GM23338 (cell line): ENCODE measurements around the gene LRP1B. TPM values are rescaled to one million over a fixed set of nuclear protein-coding genes. Genes with fewer than 3 reads are reported as not detected.

Experiments
- ATAC-seq: fragments of 200-7000 bp; cut with Tn5 transposase; 3 replicates; pipeline ENCODE4 v1.9.1; 2020
- DNase-seq: peaks from one replicate; pipeline ENCODE4 v3.0.0-alpha.2; 2015; ENCODE audit warnings: low spot score
- H2AFZ ChIP-seq: fragments of 200-600 bp; sonication (generic); 2 replicates; pipeline ENCODE4 v1.8.0; 2016; ENCODE audit warnings: antibody characterized with exemption, mild to moderate bottlenecking, moderate library complexity
- H3F3A ChIP-seq: fragments of 200-600 bp; sonication (generic); replicated peaks from 2 replicates; pipeline ENCODE4 v1.8.0; 2017; ENCODE audit warnings: antibody characterized with exemption, mixed run types, low read depth
- H3K27ac ChIP-seq: fragments of 200-600 bp; sonication (generic); 2 replicates; pipeline ENCODE4 v1.6.1; 2016; ENCODE audit warnings: low read depth
- H3K27me3 ChIP-seq: fragments of 200-600 bp; sonication (generic); 2 replicates; pipeline ENCODE4 v1.8.0; 2016; ENCODE audit warnings: mild to moderate bottlenecking, mixed run types, moderate library complexity; ENCODE audit not compliant: insufficient read depth
- H3K36me3 ChIP-seq: fragments of 200-600 bp; sonication (generic); 2 replicates; pipeline ENCODE4 v1.8.0; 2016; ENCODE audit warnings: mild to moderate bottlenecking; ENCODE audit not compliant: insufficient read depth
- H3K4me1 ChIP-seq: fragments of 200-600 bp; sonication (generic); 2 replicates; pipeline ENCODE4 v1.8.0; 2016; ENCODE audit warnings: mild to moderate bottlenecking, moderate library complexity; ENCODE audit not compliant: insufficient read depth
- H3K4me2 ChIP-seq: fragments of 200-600 bp; sonication (generic); 2 replicates; pipeline ENCODE4 v1.7.1; 2017; ENCODE audit warnings: mixed run types
- H3K4me3 ChIP-seq: fragments of 200-600 bp; sonication (generic); 2 replicates; pipeline ENCODE4 v1.6.1; 2016; ENCODE audit warnings: mixed run types
- H3K79me2 ChIP-seq: fragments of 200-600 bp; sonication (generic); replicated peaks from 2 replicates; pipeline ENCODE4 v1.8.0; 2017; ENCODE audit warnings: mild to moderate bottlenecking; ENCODE audit not compliant: insufficient read depth
- H3K9me2 ChIP-seq: fragments of 200-600 bp; sonication (generic); 2 replicates; pipeline ENCODE4 v1.8.0; 2017; ENCODE audit not compliant: insufficient read depth
- H4K20me1 ChIP-seq: fragments of 200-600 bp; sonication (generic); replicated peaks from 2 replicates; pipeline ENCODE4 v1.8.0; 2017; ENCODE audit warnings: mild to moderate bottlenecking; ENCODE audit not compliant: insufficient read depth
- H3K27ac Mint-ChIP-seq: 2 replicates; pipeline ENCODE4 v1.8.0; 2020; ENCODE audit warnings: inconsistent platforms, mild to moderate bottlenecking, moderate library complexity, mixed read lengths
- H3K27me3 Mint-ChIP-seq: 3 replicates; pipeline ENCODE4 v1.8.0; 2022; ENCODE audit warnings: low read depth, mild to moderate bottlenecking, moderate library complexity, mixed read lengths, inconsistent platforms; ENCODE audit not compliant: insufficient read depth, poor library complexity
- H3K36me3 Mint-ChIP-seq: 3 replicates; pipeline ENCODE4 v1.8.0; 2021; ENCODE audit warnings: low read depth, mild to moderate bottlenecking, inconsistent platforms, moderate library complexity, mixed read lengths
- H3K4me1 Mint-ChIP-seq: 3 replicates; pipeline ENCODE4 v1.8.0; 2020; ENCODE audit warnings: mild to moderate bottlenecking, inconsistent platforms, mixed read lengths
- H3K4me3 Mint-ChIP-seq: 3 replicates; pipeline ENCODE4 v1.8.0; 2021; ENCODE audit warnings: moderate library complexity, mild to moderate bottlenecking, inconsistent platforms, mixed read lengths
- H3K9me3 Mint-ChIP-seq: 3 replicates; pipeline ENCODE4 v1.8.0; 2020; ENCODE audit warnings: moderate library complexity, mild to moderate bottlenecking, inconsistent platforms, mixed read lengths
- CREB1 ChIP-seq: fragments of 250-450 bp; sonication (Bioruptor Pico); IDR thresholded peaks from 2 replicates; pipeline ENCODE4 v1.5.0; 2020; ENCODE audit warnings: low read depth, mild to moderate bottlenecking, moderate library complexity
- ETS1 ChIP-seq: IDR thresholded peaks from 2 replicates; pipeline ENCODE4 v1.6.1; 2016; ENCODE audit warnings: antibody characterized with exemption
- EZH2 ChIP-seq: fragments of 200-600 bp; sonication (generic); IDR thresholded peaks from one replicate; pipeline ENCODE4 v1.8.0; 2017; ENCODE audit warnings: antibody characterized with exemption, mild to moderate bottlenecking, low read depth; ENCODE audit not compliant: unreplicated experiment
- EZH2phosphoT487 ChIP-seq: fragments of 200-600 bp; sonication (generic); IDR thresholded peaks from one replicate; pipeline ENCODE4 v1.8.1; 2018; ENCODE audit warnings: antibody characterized with exemption; ENCODE audit not compliant: unreplicated experiment
- JUNB ChIP-seq: IDR thresholded peaks from one replicate; pipeline ENCODE4 v1.6.1; 2016; ENCODE audit warnings: antibody characterized with exemption; ENCODE audit not compliant: unreplicated experiment
- NANOG ChIP-seq: IDR thresholded peaks from 2 replicates; pipeline ENCODE4 v1.6.1; 2016; ENCODE audit warnings: antibody characterized with exemption, borderline replicate concordance
- POLR2AphosphoS5 ChIP-seq: IDR thresholded peaks from 2 replicates; pipeline ENCODE4 v1.6.1; 2016; ENCODE audit warnings: antibody characterized with exemption, low read depth
- STAT1 ChIP-seq: IDR thresholded peaks from one replicate; pipeline ENCODE4 v1.6.1; 2016; ENCODE audit warnings: antibody characterized with exemption; ENCODE audit not compliant: unreplicated experiment
- ZNF114 ChIP-seq: fragments of 250-450 bp; sonication (Bioruptor Pico); IDR thresholded peaks from 2 replicates; pipeline ENCODE4 v1.5.0; 2020; ENCODE audit warnings: mild to moderate bottlenecking, moderate library complexity
- ZNF331 ChIP-seq: fragments of 250-450 bp; sonication (Bioruptor Pico); IDR thresholded peaks from 2 replicates; pipeline ENCODE4 v1.5.0; 2020; ENCODE audit warnings: low read depth, mild to moderate bottlenecking, moderate library complexity
- polyA plus RNA-seq: library from polyadenylated mRNA; unstranded; fragments of >200 nt; fragmentation: Nextera tagmentation; extraction: Ambion mirVana; gene quantifications from 2 replicates; pipeline ENCODE4 v1.2.1, GENCODE V29; 2016
- total RNA-seq: library from RNA; depleted of rRNA; stranded (reverse); fragments of >200 nt; shearing (Covaris generic); gene quantifications from 2 replicates; pipeline ENCODE4 v1.2.3, GENCODE V29; 2014
- TF ChIP-seq, protein P1 (sequence below), 2 experiments: fragments of 200-600 bp in 1 of 2; sonication (generic) in 1 of 2; conservative IDR thresholded peaks; 2 replicates each; pipeline versions ENCODE4 v1.5.1 to v1.6.1; 2016 to 2017; ENCODE audit warnings: antibody characterized with exemption in 2 of 2, low read depth in 2 of 2, mild to moderate bottlenecking in 2 of 2, moderate library complexity in 1 of 2
- TF ChIP-seq, protein P2 (sequence below): IDR thresholded peaks from one replicate; pipeline ENCODE4 v1.6.1; 2018; ENCODE audit warnings: antibody characterized with exemption; ENCODE audit not compliant: unreplicated experiment
- TF ChIP-seq, protein P3 (sequence below): fragments of 250-450 bp; sonication (Bioruptor Pico); IDR thresholded peaks from 2 replicates; pipeline ENCODE4 v1.5.0; 2020; ENCODE audit warnings: mild to moderate bottlenecking, moderate library complexity

The LRP1B gene
- total and polyA plus RNA-seq, 2 experiments from 2014 or later, result 0.15 to 0.97 TPM

DNA sequence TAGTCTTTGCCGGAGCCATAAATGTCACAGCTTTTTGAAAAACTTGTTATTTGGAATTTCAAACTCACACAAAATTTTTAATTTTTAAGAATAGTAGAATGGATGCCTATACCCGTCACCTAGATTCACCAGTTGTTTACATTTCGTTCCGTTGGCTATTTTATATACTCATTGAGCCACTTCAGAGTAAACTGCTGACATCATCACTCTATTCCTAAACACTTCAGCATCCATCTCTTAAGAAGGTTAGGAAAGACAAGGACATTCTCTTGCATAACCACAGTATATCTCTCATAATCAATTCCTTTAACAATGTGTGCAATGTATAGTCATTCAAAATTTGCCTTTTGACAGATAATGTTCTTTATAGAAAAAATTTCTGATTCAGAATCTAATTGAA, 1065.8 kb downstream of the LRP1B start:
- H3K4me1 ChIP-seq, result peaks cover 23% of the 10 kb centered on the region
- no peak overlapping the region for H2AFZ ChIP-seq
- no peak overlapping the region for H3K4me2 ChIP-seq
- Mint-ChIP-seq H3K4me1 (peaks cover 15% of the 10 kb centered on the region), H3K36me3 (no peaks in the 10 kb centered on the region), H3K4me3 (no peak overlapping the region), H3K9me3 (no peaks in the 10 kb centered on the region), H3K27me3 (no peaks in the 10 kb centered on the region), H3K27ac (no peak overlapping the region)
- H3K36me3 ChIP-seq, result no peaks in the 10 kb centered on the region
- no peaks in the 10 kb centered on the region for H3K79me2 ChIP-seq
- TF ChIP-seq STAT1 (no peak), EZH2 (no peak), ETS1 (no peak), JUNB (no peak), CREB1 (CRISPR knock-in tag) (no peak), EZH2phosphoT487 (no peak), ZNF331 (CRISPR knock-in tag) (no peak), NANOG (no peak), ZNF114 (CRISPR knock-in tag) (no peak), POLR2AphosphoS5 (no peak)
- TF ChIP-seq, protein P1, sequence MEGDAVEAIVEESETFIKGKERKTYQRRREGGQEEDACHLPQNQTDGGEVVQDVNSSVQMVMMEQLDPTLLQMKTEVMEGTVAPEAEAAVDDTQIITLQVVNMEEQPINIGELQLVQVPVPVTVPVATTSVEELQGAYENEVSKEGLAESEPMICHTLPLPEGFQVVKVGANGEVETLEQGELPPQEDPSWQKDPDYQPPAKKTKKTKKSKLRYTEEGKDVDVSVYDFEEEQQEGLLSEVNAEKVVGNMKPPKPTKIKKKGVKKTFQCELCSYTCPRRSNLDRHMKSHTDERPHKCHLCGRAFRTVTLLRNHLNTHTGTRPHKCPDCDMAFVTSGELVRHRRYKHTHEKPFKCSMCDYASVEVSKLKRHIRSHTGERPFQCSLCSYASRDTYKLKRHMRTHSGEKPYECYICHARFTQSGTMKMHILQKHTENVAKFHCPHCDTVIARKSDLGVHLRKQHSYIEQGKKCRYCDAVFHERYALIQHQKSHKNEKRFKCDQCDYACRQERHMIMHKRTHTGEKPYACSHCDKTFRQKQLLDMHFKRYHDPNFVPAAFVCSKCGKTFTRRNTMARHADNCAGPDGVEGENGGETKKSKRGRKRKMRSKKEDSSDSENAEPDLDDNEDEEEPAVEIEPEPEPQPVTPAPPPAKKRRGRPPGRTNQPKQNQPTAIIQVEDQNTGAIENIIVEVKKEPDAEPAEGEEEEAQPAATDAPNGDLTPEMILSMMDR (conservative IDR thresholded peaks at IDR 0.05; ENCODE audit: low read depth in 2 of 2), result no peak
- TF ChIP-seq, protein P2, sequence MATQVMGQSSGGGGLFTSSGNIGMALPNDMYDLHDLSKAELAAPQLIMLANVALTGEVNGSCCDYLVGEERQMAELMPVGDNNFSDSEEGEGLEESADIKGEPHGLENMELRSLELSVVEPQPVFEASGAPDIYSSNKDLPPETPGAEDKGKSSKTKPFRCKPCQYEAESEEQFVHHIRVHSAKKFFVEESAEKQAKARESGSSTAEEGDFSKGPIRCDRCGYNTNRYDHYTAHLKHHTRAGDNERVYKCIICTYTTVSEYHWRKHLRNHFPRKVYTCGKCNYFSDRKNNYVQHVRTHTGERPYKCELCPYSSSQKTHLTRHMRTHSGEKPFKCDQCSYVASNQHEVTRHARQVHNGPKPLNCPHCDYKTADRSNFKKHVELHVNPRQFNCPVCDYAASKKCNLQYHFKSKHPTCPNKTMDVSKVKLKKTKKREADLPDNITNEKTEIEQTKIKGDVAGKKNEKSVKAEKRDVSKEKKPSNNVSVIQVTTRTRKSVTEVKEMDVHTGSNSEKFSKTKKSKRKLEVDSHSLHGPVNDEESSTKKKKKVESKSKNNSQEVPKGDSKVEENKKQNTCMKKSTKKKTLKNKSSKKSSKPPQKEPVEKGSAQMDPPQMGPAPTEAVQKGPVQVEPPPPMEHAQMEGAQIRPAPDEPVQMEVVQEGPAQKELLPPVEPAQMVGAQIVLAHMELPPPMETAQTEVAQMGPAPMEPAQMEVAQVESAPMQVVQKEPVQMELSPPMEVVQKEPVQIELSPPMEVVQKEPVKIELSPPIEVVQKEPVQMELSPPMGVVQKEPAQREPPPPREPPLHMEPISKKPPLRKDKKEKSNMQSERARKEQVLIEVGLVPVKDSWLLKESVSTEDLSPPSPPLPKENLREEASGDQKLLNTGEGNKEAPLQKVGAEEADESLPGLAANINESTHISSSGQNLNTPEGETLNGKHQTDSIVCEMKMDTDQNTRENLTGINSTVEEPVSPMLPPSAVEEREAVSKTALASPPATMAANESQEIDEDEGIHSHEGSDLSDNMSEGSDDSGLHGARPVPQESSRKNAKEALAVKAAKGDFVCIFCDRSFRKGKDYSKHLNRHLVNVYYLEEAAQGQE, result no peak
- TF ChIP-seq, protein P3, sequence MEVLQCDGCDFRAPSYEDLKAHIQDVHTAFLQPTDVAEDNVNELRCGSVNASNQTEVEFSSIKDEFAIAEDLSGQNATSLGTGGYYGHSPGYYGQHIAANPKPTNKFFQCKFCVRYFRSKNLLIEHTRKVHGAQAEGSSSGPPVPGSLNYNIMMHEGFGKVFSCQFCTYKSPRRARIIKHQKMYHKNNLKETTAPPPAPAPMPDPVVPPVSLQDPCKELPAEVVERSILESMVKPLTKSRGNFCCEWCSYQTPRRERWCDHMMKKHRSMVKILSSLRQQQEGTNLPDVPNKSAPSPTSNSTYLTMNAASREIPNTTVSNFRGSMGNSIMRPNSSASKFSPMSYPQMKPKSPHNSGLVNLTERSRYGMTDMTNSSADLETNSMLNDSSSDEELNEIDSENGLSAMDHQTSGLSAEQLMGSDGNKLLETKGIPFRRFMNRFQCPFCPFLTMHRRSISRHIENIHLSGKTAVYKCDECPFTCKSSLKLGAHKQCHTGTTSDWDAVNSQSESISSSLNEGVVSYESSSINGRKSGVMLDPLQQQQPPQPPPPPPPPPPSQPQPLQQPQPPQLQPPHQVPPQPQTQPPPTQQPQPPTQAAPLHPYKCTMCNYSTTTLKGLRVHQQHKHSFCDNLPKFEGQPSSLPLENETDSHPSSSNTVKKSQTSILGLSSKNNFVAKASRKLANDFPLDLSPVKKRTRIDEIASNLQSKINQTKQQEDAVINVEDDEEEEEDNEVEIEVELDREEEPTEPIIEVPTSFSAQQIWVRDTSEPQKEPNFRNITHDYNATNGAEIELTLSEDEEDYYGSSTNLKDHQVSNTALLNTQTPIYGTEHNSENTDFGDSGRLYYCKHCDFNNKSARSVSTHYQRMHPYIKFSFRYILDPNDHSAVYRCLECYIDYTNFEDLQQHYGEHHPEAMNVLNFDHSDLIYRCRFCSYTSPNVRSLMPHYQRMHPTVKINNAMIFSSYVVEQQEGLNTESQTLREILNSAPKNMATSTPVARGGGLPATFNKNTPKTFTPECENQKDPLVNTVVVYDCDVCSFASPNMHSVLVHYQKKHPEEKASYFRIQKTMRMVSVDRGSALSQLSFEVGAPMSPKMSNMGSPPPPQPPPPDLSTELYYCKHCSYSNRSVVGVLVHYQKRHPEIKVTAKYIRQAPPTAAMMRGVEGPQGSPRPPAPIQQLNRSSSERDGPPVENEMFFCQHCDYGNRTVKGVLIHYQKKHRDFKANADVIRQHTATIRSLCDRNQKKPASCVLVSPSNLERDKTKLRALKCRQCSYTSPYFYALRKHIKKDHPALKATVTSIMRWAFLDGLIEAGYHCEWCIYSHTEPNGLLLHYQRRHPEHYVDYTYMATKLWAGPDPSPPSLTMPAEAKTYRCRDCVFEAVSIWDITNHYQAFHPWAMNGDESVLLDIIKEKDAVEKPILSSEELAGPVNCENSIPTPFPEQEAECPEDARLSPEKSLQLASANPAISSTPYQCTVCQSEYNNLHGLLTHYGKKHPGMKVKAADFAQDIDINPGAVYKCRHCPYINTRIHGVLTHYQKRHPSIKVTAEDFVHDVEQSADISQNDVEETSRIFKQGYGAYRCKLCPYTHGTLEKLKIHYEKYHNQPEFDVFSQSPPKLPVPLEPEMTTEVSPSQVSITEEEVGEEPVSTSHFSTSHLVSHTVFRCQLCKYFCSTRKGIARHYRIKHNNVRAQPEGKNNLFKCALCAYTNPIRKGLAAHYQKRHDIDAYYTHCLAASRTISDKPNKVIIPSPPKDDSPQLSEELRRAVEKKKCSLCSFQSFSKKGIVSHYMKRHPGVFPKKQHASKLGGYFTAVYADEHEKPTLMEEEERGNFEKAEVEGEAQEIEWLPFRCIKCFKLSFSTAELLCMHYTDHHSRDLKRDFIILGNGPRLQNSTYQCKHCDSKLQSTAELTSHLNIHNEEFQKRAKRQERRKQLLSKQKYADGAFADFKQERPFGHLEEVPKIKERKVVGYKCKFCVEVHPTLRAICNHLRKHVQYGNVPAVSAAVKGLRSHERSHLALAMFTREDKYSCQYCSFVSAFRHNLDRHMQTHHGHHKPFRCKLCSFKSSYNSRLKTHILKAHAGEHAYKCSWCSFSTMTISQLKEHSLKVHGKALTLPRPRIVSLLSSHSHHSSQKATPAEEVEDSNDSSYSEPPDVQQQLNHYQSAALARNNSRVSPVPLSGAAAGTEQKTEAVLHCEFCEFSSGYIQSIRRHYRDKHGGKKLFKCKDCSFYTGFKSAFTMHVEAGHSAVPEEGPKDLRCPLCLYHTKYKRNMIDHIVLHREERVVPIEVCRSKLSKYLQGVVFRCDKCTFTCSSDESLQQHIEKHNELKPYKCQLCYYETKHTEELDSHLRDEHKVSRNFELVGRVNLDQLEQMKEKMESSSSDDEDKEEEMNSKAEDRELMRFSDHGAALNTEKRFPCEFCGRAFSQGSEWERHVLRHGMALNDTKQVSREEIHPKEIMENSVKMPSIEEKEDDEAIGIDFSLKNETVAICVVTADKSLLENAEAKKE (CRISPR knock-in tag), result no peak
- H4K20me1 ChIP-seq, result no peaks in the 10 kb centered on the region
- no peak overlapping the region for H3K27ac ChIP-seq
- H3K27me3 ChIP-seq, result no peaks in the 10 kb centered on the region
- H3F3A ChIP-seq, result no peaks in the 10 kb centered on the region
- H3K9me2 ChIP-seq, result 0 out of 2 replicates have a peak, but pooled peaks cover 7% of the 10 kb centered on the region
- ATAC-seq (no peak), DNase-seq (no peak)
- H3K4me3 ChIP-seq, result no peak overlapping the region
